ENCODE data around the gene EVI2B.
"Not testable (repeated sequence)": the region's sequence is repeated elsewhere in the genome, so short reads cannot be mapped to it uniquely, and the experiment has no call there.

EVI2B gene

GRCh38 chr17:31310260-31310659 is 3.6 kb downstream of the EVI2B start:
- DNase-seq (ENCODE audit: low read depth in 2 of 2), result no peak

- DNase-seq (ENCODE audit: low read depth in 2 of 2), result no peak
Measured at GRCh38 chr17:31309556-31309955, 4.3 kb downstream of the EVI2B start.

- DNase-seq (ENCODE audit: low read depth in 2 of 2), result no peak
Measured at GRCh38 chr17:31308372-31309334, 5.2 kb downstream of the EVI2B start.

GRCh38 chr17:31307640-31308039 is 6.2 kb downstream of the EVI2B start:
- DNase-seq (ENCODE audit: low read depth in 2 of 2), result no peak

- DNase-seq (ENCODE audit: low read depth in 2 of 2), result no peak
Measured at GRCh38 chr17:31299624-31300023, 14.2 kb downstream of the EVI2B start.

- no peak for DNase-seq (ENCODE audit: low read depth in 2 of 2)
Measured at GRCh38 chr17:31297090-31297489, 16.8 kb downstream of the EVI2B start, which contains the start of gene OMG. TSS of gene OMG (minus strand) at chr17:31297239. CDS start at chr17:31296331, 908 bp downstream.

- no peak for DNase-seq (ENCODE audit: low read depth in 2 of 2)
Measured at GRCh38 chr17:31296142-31296541, 17.7 kb downstream of the EVI2B start.

- DNase-seq (ENCODE audit: low read depth in 2 of 2), result no peak
Measured at GRCh38 chr17:31295489-31295871, 18.4 kb downstream of the EVI2B start.

GRCh38 chr17:31294820-31295488 is 18.9 kb downstream of the EVI2B start:
- no peak for DNase-seq (ENCODE audit: low read depth in 2 of 2)

GRCh38 chr17:31294231-31294630 is 19.6 kb downstream of the EVI2B start:
- no peak for DNase-seq (ENCODE audit: low read depth in 2 of 2)

GRCh38 chr17:31293581-31293980 is 20.3 kb downstream of the EVI2B start:
- DNase-seq (ENCODE audit: low read depth in 2 of 2), result no peak

- DNase-seq (ENCODE audit: low read depth in 2 of 2), result no peak
Measured at GRCh38 chr17:31291820-31292219, 22.0 kb downstream of the EVI2B start.

- no peak for DNase-seq (ENCODE audit: low read depth in 2 of 2)
Measured at GRCh38 chr17:31289790-31290189, 24.1 kb downstream of the EVI2B start.

- DNase-seq (ENCODE audit: low read depth in 2 of 2), result not testable (repeated sequence)
Measured at GRCh38 chr17:31287932-31288331, 25.9 kb downstream of the EVI2B start.

GRCh38 chr17:31286587-31286986 is 27.3 kb downstream of the EVI2B start:
- DNase-seq (ENCODE audit: low read depth in 2 of 2), result no peak

- no peak for DNase-seq (ENCODE audit: low read depth in 2 of 2)
Measured at GRCh38 chr17:31283841-31284240, 30.0 kb downstream of the EVI2B start.

- DNase-seq (ENCODE audit: low read depth in 2 of 2), result no peak
Measured at GRCh38 chr17:31281061-31281460, 32.8 kb downstream of the EVI2B start.

GRCh38 chr17:31279401-31279800 is 34.5 kb downstream of the EVI2B start:
- DNase-seq (ENCODE audit: low read depth in 2 of 2), result no peak

- no peak for DNase-seq (ENCODE audit: low read depth in 2 of 2)
Measured at GRCh38 chr17:31275116-31275515, 38.7 kb downstream of the EVI2B start.

- DNase-seq (ENCODE audit: low read depth in 2 of 2), result no peak
Measured at GRCh38 chr17:31274252-31274651, 39.6 kb downstream of the EVI2B start.

GRCh38 chr17:31273516-31273915 is 40.3 kb downstream of the EVI2B start:
- DNase-seq (ENCODE audit: low read depth in 2 of 2), result no peak

GRCh38 chr17:31272803-31273202 is 41.1 kb downstream of the EVI2B start:
- DNase-seq (ENCODE audit: low read depth in 2 of 2), result no peak

GRCh38 chr17:31272236-31272635 is 41.6 kb downstream of the EVI2B start:
- DNase-seq (ENCODE audit: low read depth in 2 of 2), result no peak
